SK-N-SH (cell line): ENCODE results near the gene OTOR. TPM values are rescaled to one million over a fixed set of nuclear protein-coding genes. Genes with fewer than 3 reads are reported as not detected.

ENCODE experiments used
- CTCF ChIA-PET: fragments of 300-600, 350-600 bp; formaldehyde crosslinking; extraction: SDS; loops from one replicate; lab custom pipeline; 2021; lab: Yijun Ruan, JAX
- POLR2A ChIA-PET: fragments of 350-600 bp; sonication (Branson Sonifier 250); formaldehyde crosslinking; extraction: SDS; loops from one replicate; lab custom pipeline; 2020; ENCODE audit warnings: antibody characterized with exemption, inconsistent platforms; lab: Yijun Ruan, JAX
- DNase-seq: peaks from one replicate; pipeline ENCODE4 v3.0.0; 2012
- H2AFZ ChIP-seq: fragments of 200-600 bp; sonication (generic); 2 replicates; pipeline ENCODE4 v1.8.1; 2016; ENCODE audit warnings: antibody characterized with exemption, mild to moderate bottlenecking, low read depth
- H3F3A ChIP-seq: fragments of 200-600 bp; sonication (generic); replicated peaks from 2 replicates; pipeline ENCODE3; 2016; ENCODE audit warnings: antibody characterized with exemption, mild to moderate bottlenecking; ENCODE audit not compliant: insufficient read depth
- H3K27ac ChIP-seq, 2 experiments: fragments of 200-500 bp in 1 of 2; fragments of 200-600 bp in 1 of 2; sonication (Bioruptor generic) in 1 of 2; sonication (generic), shearing (Covaris generic) in 1 of 2; 2 replicates each; pipeline versions ENCODE4 v1.5.1 to v1.6.1; 2014 to 2016; ENCODE audit warnings: low read depth in 2 of 2, inconsistent platforms in 1 of 2, low read length in 1 of 2, mild to moderate bottlenecking in 1 of 2, mixed read lengths in 1 of 2
- H3K27me3 ChIP-seq: fragments of 200-600 bp; sonication (generic), shearing (Covaris generic); 2 replicates; pipeline ENCODE4 v1.6.1; 2016; ENCODE audit warnings: mixed run types; ENCODE audit not compliant: insufficient read depth
- H3K36me3 ChIP-seq, 2 experiments: fragments of 200-500 bp in 1 of 2; fragments of 200-600 bp in 1 of 2; sonication (Bioruptor generic) in 1 of 2; sonication (generic) in 1 of 2; replicated peaks in 1 of 2; 2 replicates each; pipeline versions ENCODE3 to v1.5.1; 2014 to 2016; ENCODE audit warnings: low read length in 1 of 2, mild to moderate bottlenecking in 1 of 2; ENCODE audit not compliant: insufficient read depth in 2 of 2, control insufficient read depth in 1 of 2
- H3K4me1 ChIP-seq, 2 experiments: fragments of 200-500 bp in 1 of 2; fragments of 200-600 bp in 1 of 2; sonication (Bioruptor generic) in 1 of 2; sonication (generic), shearing (Covaris generic) in 1 of 2; 2 replicates each; pipeline versions ENCODE4 v1.5.1 to v1.6.1; 2014 to 2016; ENCODE audit warnings: low read depth in 1 of 2, low read length in 1 of 2, mixed run types in 1 of 2; ENCODE audit not compliant: insufficient read depth in 2 of 2, control insufficient read depth in 1 of 2
- H3K4me2 ChIP-seq: fragments of 200-600 bp; sonication (generic), shearing (Covaris generic); 2 replicates; pipeline ENCODE4 v1.6.1; 2017; ENCODE audit warnings: mixed run types
- H3K4me3 ChIP-seq, 2 experiments: fragments of 200-500 bp in 1 of 2; fragments of 200-600 bp in 1 of 2; sonication (Bioruptor generic) in 1 of 2; sonication (generic), shearing (Covaris generic) in 1 of 2; 2 replicates each; pipeline versions ENCODE4 v1.5.1 to v1.8.1; 2014 to 2016; ENCODE audit warnings: low read depth in 2 of 2, inconsistent platforms in 1 of 2, low read length in 1 of 2, mild to moderate bottlenecking in 1 of 2, mixed read lengths in 1 of 2, moderate library complexity in 1 of 2
- H3K79me2 ChIP-seq: fragments of 200-600 bp; sonication (generic); 2 replicates; pipeline ENCODE4 v1.8.1; 2017; ENCODE audit warnings: mild to moderate bottlenecking; ENCODE audit not compliant: insufficient read depth
- H3K9ac ChIP-seq: fragments of 200-600 bp; sonication (generic); 2 replicates; pipeline ENCODE4 v1.6.1; 2017; ENCODE audit warnings: mixed run types
- H3K9me2 ChIP-seq: fragments of 200-600 bp; sonication (generic); 2 replicates; pipeline ENCODE4 v1.6.1; 2017; ENCODE audit warnings: mixed run types
- H3K9me3 ChIP-seq: fragments of 200-600 bp; sonication (generic); 2 replicates; pipeline ENCODE4 v1.6.1; 2017; ENCODE audit warnings: mixed run types, mild to moderate bottlenecking, moderate library complexity
- H4K20me1 ChIP-seq: fragments of 200-600 bp; sonication (generic); 2 replicates; pipeline ENCODE4 v1.6.1; 2017; ENCODE audit warnings: mild to moderate bottlenecking, mixed run types; ENCODE audit not compliant: insufficient read depth
- CHD2 ChIP-seq: fragments of 150-350 bp; IDR thresholded peaks from 2 replicates; pipeline ENCODE4 v1.6.1; 2018; ENCODE audit warnings: low read length; ENCODE audit not compliant: partially characterized antibody
- ELF1 ChIP-seq: IDR thresholded peaks from 2 replicates; pipeline ENCODE4 v1.4.0; 2012
- FOSL2 ChIP-seq: IDR thresholded peaks from 2 replicates; pipeline ENCODE4 v1.4.0; 2012; ENCODE audit warnings: low read depth, mild to moderate bottlenecking, moderate library complexity, borderline replicate concordance
- FOXJ3 ChIP-seq: sonication (generic); formaldehyde crosslinking; IDR thresholded peaks from 2 replicates; pipeline ENCODE4 v1.5.1; 2020; ENCODE audit warnings: mild to moderate bottlenecking, missing genetic modification reagents
- FOXM1 ChIP-seq: IDR thresholded peaks from 2 replicates; pipeline ENCODE4 v1.4.0; 2012; ENCODE audit warnings: low read depth, mild to moderate bottlenecking
- GABPA ChIP-seq: IDR thresholded peaks from 2 replicates; pipeline ENCODE4 v1.4.0; 2012; ENCODE audit warnings: low read depth, mild to moderate bottlenecking
- MXI1 ChIP-seq: IDR thresholded peaks from 2 replicates; pipeline ENCODE4 v1.6.1; 2012; ENCODE audit warnings: mild to moderate bottlenecking, low read depth, low read length, improper control_type of control experiment
- NFIC ChIP-seq: IDR thresholded peaks from 2 replicates; pipeline ENCODE4 v1.4.0; 2012; ENCODE audit warnings: borderline replicate concordance
- POLR2AphosphoS5 ChIP-seq: IDR thresholded peaks from 2 replicates; pipeline ENCODE4 v1.6.1; 2012; ENCODE audit warnings: low read depth, low read length
- RAD21 ChIP-seq: IDR thresholded peaks from 2 replicates; pipeline ENCODE4 v1.6.1; 2012; ENCODE audit warnings: mild to moderate bottlenecking, low read length
- RXRA ChIP-seq: IDR thresholded peaks from 2 replicates; pipeline ENCODE4 v1.4.0; 2012; ENCODE audit warnings: low read depth, mild to moderate bottlenecking, borderline replicate concordance
- SMC3 ChIP-seq: IDR thresholded peaks from 2 replicates; pipeline ENCODE4 v1.6.1; 2012; ENCODE audit warnings: low read depth, low read length, improper control_type of control experiment
- TEAD4 ChIP-seq: IDR thresholded peaks from 2 replicates; pipeline ENCODE4 v1.4.0; 2012; ENCODE audit warnings: mild to moderate bottlenecking, borderline replicate concordance; ENCODE audit not compliant: insufficient read depth
- WGBS: methylation state at CpG from one replicate; pipeline ENCODE4 v1.1.6; 2017; ENCODE audit warnings: low lambda C conversion rate; 5-methylcytosine and 5-hydroxymethylcytosine counted together
- polyA plus RNA-seq, 3 experiments: library from polyadenylated mRNA; depleted of rRNA; stranded (reverse); fragments of >200 nt; gene quantifications; 2 replicates each; pipeline ENCODE4 v1.2.3, GENCODE V29; 2012
- TF ChIP-seq, protein P1 (sequence below): fragments of 150-350 bp; IDR thresholded peaks from 2 replicates; pipeline ENCODE4 v1.6.1; 2016; ENCODE audit warnings: mild to moderate bottlenecking, low read depth, low read length
- TF ChIP-seq, protein P2 (sequence below): fragments of 150-350 bp; IDR thresholded peaks from 2 replicates; pipeline ENCODE4 v1.6.1; 2017; ENCODE audit warnings: antibody characterized with exemption, low read length, low read depth, borderline replicate concordance

OTOR gene
- polyA plus RNA-seq, 1 of the 3 experiments (the other 2 are of a cell fraction): not detected

DNA sequence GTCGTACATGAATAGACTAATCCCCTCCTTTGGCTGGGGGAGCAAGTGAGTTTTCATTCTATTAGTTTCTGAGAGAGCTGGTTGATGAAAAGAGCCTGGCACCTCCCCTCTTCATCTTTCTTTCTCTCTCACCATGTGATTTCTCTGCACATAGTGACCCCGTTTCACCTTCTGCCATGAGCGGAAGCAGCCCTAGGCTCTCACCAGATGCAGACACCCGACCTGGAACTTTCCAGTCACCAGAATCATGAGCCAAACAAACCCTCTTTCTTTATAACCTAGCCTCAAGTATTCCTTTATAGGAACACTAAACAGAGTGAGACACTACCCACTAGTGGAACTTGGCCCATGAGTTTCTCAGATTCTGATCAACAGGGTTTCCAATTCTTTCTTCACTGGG, 16.4 kb downstream of the OTOR start:
- H3K4me1 ChIP-seq: peaks cover 0 to 5% of the 10 kb centered on the region in 2 experiments; a peak in 1 of 4 replicates
- H3K36me3 ChIP-seq: no peaks in the 10 kb centered on the region
- no peaks in the 10 kb centered on the region for H4K20me1 ChIP-seq
- WGBS: 13% methylated on average over 4 of the region's 4 CpGs
- H3K4me2 ChIP-seq: no peak overlapping the region
- H3F3A ChIP-seq: no peaks in the 10 kb centered on the region
- H2AFZ ChIP-seq: no peak overlapping the region
- no peak overlapping the region for H3K9ac ChIP-seq
- no peaks in the 10 kb centered on the region for H3K79me2 ChIP-seq
- no peak for DNase-seq
- H3K9me2 ChIP-seq: no peaks in the 10 kb centered on the region
- no peak overlapping the region for H3K4me3 ChIP-seq
- POLR2A ChIA-PET: no interaction called here
- no peak for TF ChIP-seq RAD21
- TF ChIP-seq POLR2AphosphoS5: no peak
- TF ChIP-seq, protein P1, sequence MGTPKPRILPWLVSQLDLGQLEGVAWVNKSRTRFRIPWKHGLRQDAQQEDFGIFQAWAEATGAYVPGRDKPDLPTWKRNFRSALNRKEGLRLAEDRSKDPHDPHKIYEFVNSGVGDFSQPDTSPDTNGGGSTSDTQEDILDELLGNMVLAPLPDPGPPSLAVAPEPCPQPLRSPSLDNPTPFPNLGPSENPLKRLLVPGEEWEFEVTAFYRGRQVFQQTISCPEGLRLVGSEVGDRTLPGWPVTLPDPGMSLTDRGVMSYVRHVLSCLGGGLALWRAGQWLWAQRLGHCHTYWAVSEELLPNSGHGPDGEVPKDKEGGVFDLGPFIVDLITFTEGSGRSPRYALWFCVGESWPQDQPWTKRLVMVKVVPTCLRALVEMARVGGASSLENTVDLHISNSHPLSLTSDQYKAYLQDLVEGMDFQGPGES: no peak
- TF ChIP-seq ELF1: no peak
- TF ChIP-seq SMC3: no peak
- TF ChIP-seq FOSL2: no peak
- TF ChIP-seq, protein P2, sequence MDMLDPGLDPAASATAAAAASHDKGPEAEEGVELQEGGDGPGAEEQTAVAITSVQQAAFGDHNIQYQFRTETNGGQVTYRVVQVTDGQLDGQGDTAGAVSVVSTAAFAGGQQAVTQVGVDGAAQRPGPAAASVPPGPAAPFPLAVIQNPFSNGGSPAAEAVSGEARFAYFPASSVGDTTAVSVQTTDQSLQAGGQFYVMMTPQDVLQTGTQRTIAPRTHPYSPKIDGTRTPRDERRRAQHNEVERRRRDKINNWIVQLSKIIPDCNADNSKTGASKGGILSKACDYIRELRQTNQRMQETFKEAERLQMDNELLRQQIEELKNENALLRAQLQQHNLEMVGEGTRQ: no peak
- no peak for TF ChIP-seq GABPA
- no peak for TF ChIP-seq FOXM1
- TF ChIP-seq FOXJ3 (CRISPR knock-in tag): no peak
- no peaks in the 10 kb centered on the region for H3K9me3 ChIP-seq
- H3K27ac ChIP-seq: no peak overlapping the region
- CTCF ChIA-PET: interaction anchor here (1.5 kb wide), 1 partner anchor 37 kb away, joined by 4 read pairs; no protein-coding TSS in a partner anchor
- no peaks in the 10 kb centered on the region for H3K27me3 ChIP-seq

DNA sequence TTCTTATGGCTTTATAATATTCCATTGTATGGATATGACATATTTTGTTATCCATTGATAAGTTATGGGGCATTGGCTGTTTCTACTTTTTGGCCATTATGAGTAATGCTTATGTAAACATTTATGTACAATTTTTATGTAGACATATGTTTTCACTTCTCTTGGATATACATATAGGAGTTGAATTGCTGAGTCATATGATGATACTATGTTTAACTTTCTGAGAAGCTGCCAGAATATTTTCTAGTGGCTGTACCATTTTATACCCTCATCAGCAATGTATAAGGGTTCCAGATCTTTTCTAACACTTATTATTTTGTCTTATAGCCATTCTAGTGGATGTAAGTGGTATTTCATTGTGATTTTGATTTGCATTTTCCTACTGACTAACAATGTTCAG, 23.1 kb downstream of the OTOR start:
- Histone ChIP-seq H3K9me3 (no peaks in the 10 kb centered on the region), H3K27me3 (no peaks in the 10 kb centered on the region), H3K4me3 (no peak overlapping the region), H3K79me2 (no peaks in the 10 kb centered on the region), H3K9ac (no peak overlapping the region), H2AFZ (no peak overlapping the region), H3K9me2 (no peaks in the 10 kb centered on the region), H3K4me1 (no peaks in the 10 kb centered on the region), H3K4me2 (no peak overlapping the region), H3F3A (no peaks in the 10 kb centered on the region)
- POLR2A ChIA-PET: no interaction called here
- no peak for DNase-seq
- TF ChIP-seq MXI1: no peak
- no peak for TF ChIP-seq RXRA
- no peak for TF ChIP-seq CHD2
- no peak for TF ChIP-seq TEAD4
- no peak for TF ChIP-seq NFIC
- TF ChIP-seq, all 33 proteins: peak for 0
- Histone ChIP-seq H4K20me1 (no peaks in the 10 kb centered on the region), H3K36me3 (no peaks in the 10 kb centered on the region), H3K27ac (no peak overlapping the region)
- CTCF ChIA-PET: no interaction called here
